HEK293 (cell line): ENCODE measurements around the gene ABCB4.

Source experiments
- CTCF ChIA-PET: fragments of 350-600 bp; formaldehyde crosslinking; extraction: SDS; loops from one replicate; lab custom pipeline; 2021; ENCODE audit warnings: antibody characterized with exemption; lab: Yijun Ruan, JAX
- POLR2A ChIA-PET: fragments of 300-600 bp; formaldehyde crosslinking; extraction: SDS; loops from one replicate; lab custom pipeline; 2020; ENCODE audit warnings: antibody characterized with exemption, inconsistent platforms; lab: Yijun Ruan, JAX
- H3K27ac ChIP-seq: fragments of 200-500 bp; sonication (Bioruptor generic); 2 replicates; pipeline ENCODE4 v1.5.1; 2014; ENCODE audit warnings: low read depth, low read length, control low read depth, inconsistent platforms; ENCODE audit errors: extremely low read depth
- H3K36me3 ChIP-seq, 2 experiments: fragments of 200-500 bp in 1 of 2; sonication (Bioruptor generic) in 1 of 2; 1 replicate in 1 of 2; 2 replicates in 1 of 2; pipeline ENCODE4 v1.5.1; 2014 to 2017; ENCODE audit warnings: inconsistent platforms in 2 of 2, low read length in 2 of 2; ENCODE audit not compliant: control insufficient read depth in 2 of 2, insufficient read depth in 1 of 2
- H3K4me1 ChIP-seq: fragments of 200-500 bp; sonication (Bioruptor generic); 2 replicates; pipeline ENCODE4 v1.5.1; 2014; ENCODE audit warnings: mild to moderate bottlenecking, low read length, inconsistent platforms; ENCODE audit not compliant: control insufficient read depth, insufficient read depth
- H3K4me3 ChIP-seq: 2 replicates; pipeline ENCODE4 v1.5.1; 2011; ENCODE audit warnings: low read depth, mild to moderate bottlenecking, control low read depth, low read length, moderate library complexity
- H3K9me3 ChIP-seq: fragments of 200-500 bp; sonication (Bioruptor generic); 2 replicates; pipeline ENCODE4 v1.5.1; 2014; ENCODE audit warnings: low read depth, low read length, inconsistent platforms; ENCODE audit not compliant: control insufficient read depth, insufficient read depth
- KLF16 ChIP-seq: fragments of 450-650 bp; formaldehyde crosslinking; IDR thresholded peaks from 2 replicates; pipeline ENCODE4 v1.5.1; 2017; ENCODE audit warnings: missing biosample characterization, missing genetic modification characterization
- KLF17 ChIP-seq: fragments of 450-650 bp; formaldehyde crosslinking; IDR thresholded peaks from 2 replicates; pipeline ENCODE4 v1.5.1; 2016; ENCODE audit warnings: missing biosample characterization, missing genetic modification characterization
- RBAK ChIP-seq: fragments of 450-650 bp; formaldehyde crosslinking; IDR thresholded peaks from 2 replicates; pipeline ENCODE4 v1.5.1; 2016; ENCODE audit warnings: missing biosample characterization, missing genetic modification characterization
- SCRT2 ChIP-seq: fragments of 450-650 bp; formaldehyde crosslinking; IDR thresholded peaks from 2 replicates; pipeline ENCODE4 v1.5.1; 2016; ENCODE audit warnings: missing biosample characterization, missing genetic modification characterization
- ZBTB20 ChIP-seq: fragments of 450-650 bp; formaldehyde crosslinking; IDR thresholded peaks from 2 replicates; pipeline ENCODE4 v1.5.1; 2016; ENCODE audit warnings: missing biosample characterization, missing genetic modification characterization
- ZNF112 ChIP-seq: fragments of 450-650 bp; formaldehyde crosslinking; IDR thresholded peaks from 2 replicates; pipeline ENCODE4 v1.5.0; 2017; ENCODE audit warnings: missing biosample characterization, missing genetic modification characterization
- ZNF132 ChIP-seq: fragments of 450-650 bp; formaldehyde crosslinking; IDR thresholded peaks from 2 replicates; pipeline ENCODE4 v1.5.1; 2017; ENCODE audit warnings: missing biosample characterization, missing genetic modification characterization, borderline replicate concordance
- ZNF175 ChIP-seq: fragments of 450-650 bp; formaldehyde crosslinking; IDR thresholded peaks from 2 replicates; pipeline ENCODE4 v1.5.1; 2016; ENCODE audit warnings: missing biosample characterization, missing genetic modification characterization
- ZNF184 ChIP-seq: fragments of 450-650 bp; IDR thresholded peaks from 2 replicates; pipeline ENCODE4 v1.5.1; 2018; ENCODE audit warnings: missing biosample characterization, mild to moderate bottlenecking, missing genetic modification characterization
- ZNF366 ChIP-seq: fragments of 450-650 bp; formaldehyde crosslinking; conservative IDR thresholded peaks from 2 replicates; pipeline ENCODE4 v1.5.1; 2016; ENCODE audit warnings: missing biosample characterization, missing genetic modification characterization
- ZNF626 ChIP-seq: fragments of 450-650 bp; sonication (Bioruptor Pico); formaldehyde crosslinking; IDR thresholded peaks from 2 replicates; pipeline ENCODE4 v1.5.1; 2018; ENCODE audit warnings: missing biosample characterization, missing genetic modification characterization, inconsistent platforms
- TF ChIP-seq, protein P1 (sequence below): fragments of 450-650 bp; formaldehyde crosslinking; conservative IDR thresholded peaks from 2 replicates; pipeline ENCODE4 v1.5.1; 2016; ENCODE audit warnings: low read depth, missing biosample characterization, missing genetic modification characterization
- TF ChIP-seq, protein P2 (sequence below): fragments of 450-650 bp; formaldehyde crosslinking; IDR thresholded peaks from 2 replicates; pipeline ENCODE4 v1.5.0; 2017; ENCODE audit warnings: missing biosample characterization, missing genetic modification characterization, borderline replicate concordance
- TF ChIP-seq, protein P3 (sequence below): fragments of 450-650 bp; formaldehyde crosslinking; IDR thresholded peaks from 2 replicates; pipeline ENCODE4 v1.5.1; 2016; ENCODE audit warnings: missing biosample characterization, missing genetic modification characterization, borderline replicate concordance
- TF ChIP-seq, protein P4 (sequence below): IDR thresholded peaks from 2 replicates; pipeline ENCODE4 v1.6.1; 2011; ENCODE audit warnings: mild to moderate bottlenecking, low read depth, low read length, borderline replicate concordance

ABCB4 gene

GRCh38 chr7:87459941-87460340 lies 15.5 kb downstream of the ABCB4 start:
- Histone ChIP-seq H3K27ac (no peak overlapping the region), H3K9me3 (no peaks in the 10 kb centered on the region), H3K4me3 (no peak overlapping the region), H3K36me3 (no peaks in the 10 kb centered on the region), H3K4me1 (peaks cover 12% of the 10 kb centered on the region; the same call in 1 of the 2 replicates)
- TF ChIP-seq KLF16 (tag by site-specific recombination) (no peak), ZNF132 (no peak), ZNF626 (tag by site-specific recombination) (no peak), ZNF112 (tag by site-specific recombination) (no peak), ZBTB20 (tag by site-specific recombination) (no peak), SCRT2 (tag by site-specific recombination) (no peak), ZNF175 (no peak), RBAK (tag by site-specific recombination) (no peak), ZNF184 (no peak), KLF17 (tag by site-specific recombination) (no peak), ZNF366 (no peak)
- TF ChIP-seq, protein P1, sequence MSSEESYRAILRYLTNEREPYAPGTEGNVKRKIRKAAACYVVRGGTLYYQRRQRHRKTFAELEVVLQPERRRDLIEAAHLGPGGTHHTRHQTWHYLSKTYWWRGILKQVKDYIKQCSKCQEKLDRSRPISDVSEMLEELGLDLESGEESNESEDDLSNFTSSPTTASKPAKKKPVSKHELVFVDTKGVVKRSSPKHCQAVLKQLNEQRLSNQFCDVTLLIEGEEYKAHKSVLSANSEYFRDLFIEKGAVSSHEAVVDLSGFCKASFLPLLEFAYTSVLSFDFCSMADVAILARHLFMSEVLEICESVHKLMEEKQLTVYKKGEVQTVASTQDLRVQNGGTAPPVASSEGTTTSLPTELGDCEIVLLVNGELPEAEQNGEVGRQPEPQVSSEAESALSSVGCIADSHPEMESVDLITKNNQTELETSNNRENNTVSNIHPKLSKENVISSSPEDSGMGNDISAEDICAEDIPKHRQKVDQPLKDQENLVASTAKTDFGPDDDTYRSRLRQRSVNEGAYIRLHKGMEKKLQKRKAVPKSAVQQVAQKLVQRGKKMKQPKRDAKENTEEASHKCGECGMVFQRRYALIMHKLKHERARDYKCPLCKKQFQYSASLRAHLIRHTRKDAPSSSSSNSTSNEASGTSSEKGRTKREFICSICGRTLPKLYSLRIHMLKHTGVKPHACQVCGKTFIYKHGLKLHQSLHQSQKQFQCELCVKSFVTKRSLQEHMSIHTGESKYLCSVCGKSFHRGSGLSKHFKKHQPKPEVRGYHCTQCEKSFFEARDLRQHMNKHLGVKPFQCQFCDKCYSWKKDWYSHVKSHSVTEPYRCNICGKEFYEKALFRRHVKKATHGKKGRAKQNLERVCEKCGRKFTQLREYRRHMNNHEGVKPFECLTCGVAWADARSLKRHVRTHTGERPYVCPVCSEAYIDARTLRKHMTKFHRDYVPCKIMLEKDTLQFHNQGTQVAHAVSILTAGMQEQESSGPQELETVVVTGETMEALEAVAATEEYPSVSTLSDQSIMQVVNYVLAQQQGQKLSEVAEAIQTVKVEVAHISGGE (tag by site-specific recombination): no peak
- TF ChIP-seq, protein P2, sequence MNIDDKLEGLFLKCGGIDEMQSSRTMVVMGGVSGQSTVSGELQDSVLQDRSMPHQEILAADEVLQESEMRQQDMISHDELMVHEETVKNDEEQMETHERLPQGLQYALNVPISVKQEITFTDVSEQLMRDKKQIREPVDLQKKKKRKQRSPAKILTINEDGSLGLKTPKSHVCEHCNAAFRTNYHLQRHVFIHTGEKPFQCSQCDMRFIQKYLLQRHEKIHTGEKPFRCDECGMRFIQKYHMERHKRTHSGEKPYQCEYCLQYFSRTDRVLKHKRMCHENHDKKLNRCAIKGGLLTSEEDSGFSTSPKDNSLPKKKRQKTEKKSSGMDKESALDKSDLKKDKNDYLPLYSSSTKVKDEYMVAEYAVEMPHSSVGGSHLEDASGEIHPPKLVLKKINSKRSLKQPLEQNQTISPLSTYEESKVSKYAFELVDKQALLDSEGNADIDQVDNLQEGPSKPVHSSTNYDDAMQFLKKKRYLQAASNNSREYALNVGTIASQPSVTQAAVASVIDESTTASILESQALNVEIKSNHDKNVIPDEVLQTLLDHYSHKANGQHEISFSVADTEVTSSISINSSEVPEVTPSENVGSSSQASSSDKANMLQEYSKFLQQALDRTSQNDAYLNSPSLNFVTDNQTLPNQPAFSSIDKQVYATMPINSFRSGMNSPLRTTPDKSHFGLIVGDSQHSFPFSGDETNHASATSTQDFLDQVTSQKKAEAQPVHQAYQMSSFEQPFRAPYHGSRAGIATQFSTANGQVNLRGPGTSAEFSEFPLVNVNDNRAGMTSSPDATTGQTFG: no peak
- TF ChIP-seq, protein P3, sequence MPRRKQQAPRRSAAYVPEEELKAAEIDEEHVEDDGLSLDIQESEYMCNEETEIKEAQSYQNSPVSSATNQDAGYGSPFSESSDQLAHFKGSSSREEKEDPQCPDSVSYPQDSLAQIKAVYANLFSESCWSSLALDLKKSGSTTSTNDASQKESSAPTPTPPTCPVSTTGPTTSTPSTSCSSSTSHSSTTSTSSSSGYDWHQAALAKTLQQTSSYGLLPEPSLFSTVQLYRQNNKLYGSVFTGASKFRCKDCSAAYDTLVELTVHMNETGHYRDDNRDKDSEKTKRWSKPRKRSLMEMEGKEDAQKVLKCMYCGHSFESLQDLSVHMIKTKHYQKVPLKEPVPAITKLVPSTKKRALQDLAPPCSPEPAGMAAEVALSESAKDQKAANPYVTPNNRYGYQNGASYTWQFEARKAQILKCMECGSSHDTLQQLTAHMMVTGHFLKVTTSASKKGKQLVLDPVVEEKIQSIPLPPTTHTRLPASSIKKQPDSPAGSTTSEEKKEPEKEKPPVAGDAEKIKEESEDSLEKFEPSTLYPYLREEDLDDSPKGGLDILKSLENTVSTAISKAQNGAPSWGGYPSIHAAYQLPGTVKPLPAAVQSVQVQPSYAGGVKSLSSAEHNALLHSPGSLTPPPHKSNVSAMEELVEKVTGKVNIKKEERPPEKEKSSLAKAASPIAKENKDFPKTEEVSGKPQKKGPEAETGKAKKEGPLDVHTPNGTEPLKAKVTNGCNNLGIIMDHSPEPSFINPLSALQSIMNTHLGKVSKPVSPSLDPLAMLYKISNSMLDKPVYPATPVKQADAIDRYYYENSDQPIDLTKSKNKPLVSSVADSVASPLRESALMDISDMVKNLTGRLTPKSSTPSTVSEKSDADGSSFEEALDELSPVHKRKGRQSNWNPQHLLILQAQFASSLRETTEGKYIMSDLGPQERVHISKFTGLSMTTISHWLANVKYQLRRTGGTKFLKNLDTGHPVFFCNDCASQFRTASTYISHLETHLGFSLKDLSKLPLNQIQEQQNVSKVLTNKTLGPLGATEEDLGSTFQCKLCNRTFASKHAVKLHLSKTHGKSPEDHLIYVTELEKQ (tag by site-specific recombination): no peak
- TF ChIP-seq, protein P4, sequence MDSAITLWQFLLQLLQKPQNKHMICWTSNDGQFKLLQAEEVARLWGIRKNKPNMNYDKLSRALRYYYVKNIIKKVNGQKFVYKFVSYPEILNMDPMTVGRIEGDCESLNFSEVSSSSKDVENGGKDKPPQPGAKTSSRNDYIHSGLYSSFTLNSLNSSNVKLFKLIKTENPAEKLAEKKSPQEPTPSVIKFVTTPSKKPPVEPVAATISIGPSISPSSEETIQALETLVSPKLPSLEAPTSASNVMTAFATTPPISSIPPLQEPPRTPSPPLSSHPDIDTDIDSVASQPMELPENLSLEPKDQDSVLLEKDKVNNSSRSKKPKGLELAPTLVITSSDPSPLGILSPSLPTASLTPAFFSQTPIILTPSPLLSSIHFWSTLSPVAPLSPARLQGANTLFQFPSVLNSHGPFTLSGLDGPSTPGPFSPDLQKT: no peak
- POLR2A ChIA-PET: no interaction called here
- CTCF ChIA-PET: no interaction called here
